Ramos (cell line): ENCODE measurements around the gene ADIRF.
"Not testable (repeated sequence)": the region's sequence is repeated elsewhere in the genome, so short reads cannot be mapped to it uniquely, and the experiment has no call there.

Experiments used
- in situ Hi-C: fragments of 300-500 bp; cut with MboI; formaldehyde crosslinking; loops from one replicate; pipeline ENCODE4 v1.14.3; 2022; ENCODE audit warnings: low sequenced_read_pairs; ENCODE audit not compliant: unreplicated experiment

Gene ADIRF

GRCh38 chr10:86968271-86968993, at the start of gene ADIRF:
Gene ADIRF, plus strand, starts transcription at chr10:86968482. Its CDS starts 63 bp downstream, at chr10:86968545.
- in situ Hi-C loops, result no loop called here

GRCh38 chr10:86922553-86922961, 45.7 kb upstream of the ADIRF start:
- in situ Hi-C loops, result no loop called here

- in situ Hi-C loops, result no loop called here
These were observed 38.6 kb upstream of the ADIRF start for GRCh38 chr10:86929468-86930380.

- in situ Hi-C loops, result no loop called here
These were observed 36.4 kb upstream of the ADIRF start for GRCh38 chr10:86931872-86932271.

GRCh38 chr10:86932674-86933073, 35.6 kb upstream of the ADIRF start:
- in situ Hi-C loops, result no loop called here

- in situ Hi-C loops, result not testable (repeated sequence)
These were observed 34.0 kb upstream of the ADIRF start for GRCh38 chr10:86934162-86934711.

- in situ Hi-C loops, result no loop called here
These were observed 31.4 kb upstream of the ADIRF start for GRCh38 chr10:86936661-86937501.

- in situ Hi-C loops, result no loop called here
These were observed 30.7 kb upstream of the ADIRF start for GRCh38 chr10:86937502-86938154.

GRCh38 chr10:86938260-86938659, 30.0 kb upstream of the ADIRF start:
- in situ Hi-C loops, result no loop called here

GRCh38 chr10:86940076-86940475, 28.2 kb upstream of the ADIRF start:
- in situ Hi-C loops, result not testable (repeated sequence)

GRCh38 chr10:86940677-86941076, 27.6 kb upstream of the ADIRF start:
- in situ Hi-C loops, result no loop called here

- in situ Hi-C loops, result no loop called here
These were observed 26.9 kb upstream of the ADIRF start for GRCh38 chr10:86941426-86941825.

- in situ Hi-C loops, result no loop called here
These were observed 26.3 kb upstream of the ADIRF start for GRCh38 chr10:86941991-86942421.

GRCh38 chr10:86942441-86943315, 25.6 kb upstream of the ADIRF start:
- in situ Hi-C loops, result no loop called here

- in situ Hi-C loops, result no loop called here
These were observed 24.8 kb upstream of the ADIRF start for GRCh38 chr10:86943316-86944030.

- in situ Hi-C loops, result no loop called here
These were observed 24.3 kb upstream of the ADIRF start for GRCh38 chr10:86944031-86944419.

GRCh38 chr10:86944471-86944870, 23.8 kb upstream of the ADIRF start:
- in situ Hi-C loops, result no loop called here

- in situ Hi-C loops, result no loop called here
These were observed 23.4 kb upstream of the ADIRF start for GRCh38 chr10:86944907-86945306.
